ENCODE results near the gene CSMD2.

DNA sequence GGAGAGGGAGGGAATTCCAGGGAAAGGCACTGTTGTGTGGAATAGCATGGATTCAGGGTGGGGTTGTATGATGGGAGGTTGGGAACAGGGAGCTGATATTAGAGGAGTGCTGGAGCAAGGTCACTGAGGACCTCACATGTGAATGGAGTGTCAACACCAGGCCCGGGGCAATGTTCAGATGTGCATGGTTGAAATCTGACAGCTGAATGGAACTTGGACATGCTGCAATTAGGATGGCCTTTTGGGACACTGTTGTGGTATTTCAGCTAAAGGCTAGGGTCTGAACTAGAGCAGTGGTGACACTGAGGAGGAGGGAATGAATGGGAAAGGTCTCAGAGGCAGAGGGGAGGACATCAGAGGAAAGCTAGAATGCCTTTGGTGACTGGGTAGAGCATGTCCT, 667.6 kb downstream of the CSMD2 start:
- no peak for TF ChIP-seq CTCF (IDR thresholded peaks at IDR 0.05; ENCODE audit: low read depth, low read length)
- TF ChIP-seq EZH2phosphoT487 (IDR thresholded peaks at IDR 0.05; ENCODE audit: low read depth): no peak
